ENCODE results near the gene LRP8. TPM values are rescaled to one million over a fixed set of nuclear protein-coding genes. Genes with fewer than 3 reads are reported as not detected.
A peak's percentile ranks its signal among the peaks of the same experiment; 100 is the strongest.

The LRP8 gene
- total and polyA plus RNA-seq, 2 experiments from 2014 or later: 27.8 to 71.1 TPM

GRCh38 chr1:53377438-53377841, 49.6 kb upstream of the LRP8 start:
- Histone ChIP-seq H3K27ac (ENCODE audit: low read depth) (no peak overlapping the region), H3K79me2 (replicated peaks; ENCODE audit: insufficient read depth) (no peaks in the 10 kb centered on the region), H4K20me1 (replicated peaks; ENCODE audit: insufficient read depth) (no peaks in the 10 kb centered on the region), H3K36me3 (ENCODE audit: insufficient read depth) (no peaks in the 10 kb centered on the region), H3K4me2 (no peak overlapping the region), H3K4me3 (no peak overlapping the region), H3K4me1 (ENCODE audit: insufficient read depth) (peaks cover 16% of the 10 kb centered on the region; the same call in 1 of the 2 replicates), H3K27me3 (ENCODE audit: insufficient read depth) (no peaks in the 10 kb centered on the region), H3F3A (replicated peaks; ENCODE audit: low read depth) (no peaks in the 10 kb centered on the region), H3K9me2 (ENCODE audit: insufficient read depth) (no peaks in the 10 kb centered on the region), H2AFZ (no peak overlapping the region; the same call in 1 of the 2 replicates)
- H3K9me3 Mint-ChIP-seq: no peaks in the 10 kb centered on the region
- TF ChIP-seq ZNF114 (CRISPR knock-in tag; IDR thresholded peaks at IDR 0.05): no peak
- no peak for TF ChIP-seq ZNF462 (CRISPR knock-in tag; IDR thresholded peaks at IDR 0.05)
- TF ChIP-seq EZH2phosphoT487 (IDR thresholded peaks at IDR 0.05; ENCODE audit: unreplicated experiment): no peak
- no peak for TF ChIP-seq CREB1 (CRISPR knock-in tag; IDR thresholded peaks at IDR 0.05; ENCODE audit: low read depth)
- no peak for TF ChIP-seq REST (IDR thresholded peaks at IDR 0.05; ENCODE audit: unreplicated experiment)
- no peak for TF ChIP-seq EZH2 (IDR thresholded peaks at IDR 0.05; ENCODE audit: low read depth, unreplicated experiment)
- no peak for TF ChIP-seq NANOG (IDR thresholded peaks at IDR 0.05; ENCODE audit: borderline replicate concordance)
- no peak for TF ChIP-seq ETS1 (IDR thresholded peaks at IDR 0.05)
- no peak for TF ChIP-seq JUNB (IDR thresholded peaks at IDR 0.05; ENCODE audit: unreplicated experiment)
- no peak for TF ChIP-seq ZNF331 (CRISPR knock-in tag; IDR thresholded peaks at IDR 0.05; ENCODE audit: low read depth)
- TF ChIP-seq, protein P1, sequence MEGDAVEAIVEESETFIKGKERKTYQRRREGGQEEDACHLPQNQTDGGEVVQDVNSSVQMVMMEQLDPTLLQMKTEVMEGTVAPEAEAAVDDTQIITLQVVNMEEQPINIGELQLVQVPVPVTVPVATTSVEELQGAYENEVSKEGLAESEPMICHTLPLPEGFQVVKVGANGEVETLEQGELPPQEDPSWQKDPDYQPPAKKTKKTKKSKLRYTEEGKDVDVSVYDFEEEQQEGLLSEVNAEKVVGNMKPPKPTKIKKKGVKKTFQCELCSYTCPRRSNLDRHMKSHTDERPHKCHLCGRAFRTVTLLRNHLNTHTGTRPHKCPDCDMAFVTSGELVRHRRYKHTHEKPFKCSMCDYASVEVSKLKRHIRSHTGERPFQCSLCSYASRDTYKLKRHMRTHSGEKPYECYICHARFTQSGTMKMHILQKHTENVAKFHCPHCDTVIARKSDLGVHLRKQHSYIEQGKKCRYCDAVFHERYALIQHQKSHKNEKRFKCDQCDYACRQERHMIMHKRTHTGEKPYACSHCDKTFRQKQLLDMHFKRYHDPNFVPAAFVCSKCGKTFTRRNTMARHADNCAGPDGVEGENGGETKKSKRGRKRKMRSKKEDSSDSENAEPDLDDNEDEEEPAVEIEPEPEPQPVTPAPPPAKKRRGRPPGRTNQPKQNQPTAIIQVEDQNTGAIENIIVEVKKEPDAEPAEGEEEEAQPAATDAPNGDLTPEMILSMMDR (conservative IDR thresholded peaks at IDR 0.05; ENCODE audit: low read depth in 2 of 2): no peak
- no peak for TF ChIP-seq STAT1 (IDR thresholded peaks at IDR 0.05; ENCODE audit: unreplicated experiment)
- no peak for TF ChIP-seq POLR2AphosphoS5 (IDR thresholded peaks at IDR 0.05; ENCODE audit: low read depth)
- peaks cover 29% of the 10 kb centered on the region for H3K4me1 Mint-ChIP-seq
- no peaks in the 10 kb centered on the region for H3K36me3 Mint-ChIP-seq (ENCODE audit: low read depth)
- DNase-seq (ENCODE audit: low spot score) (no peak), ATAC-seq (peak; percentile 5; the same call in 2 of the 3 replicates)
- H3K27ac Mint-ChIP-seq: no peak overlapping the region
- H3K4me3 Mint-ChIP-seq: no peak overlapping the region
- H3K27me3 Mint-ChIP-seq (ENCODE audit: insufficient read depth, low read depth, poor library complexity): peaks cover 28% of the 10 kb centered on the region
